NAMALWA (cell line): ENCODE data around the gene NPBWR2.
"Not testable (repeated sequence)": the region's sequence is repeated elsewhere in the genome, so short reads cannot be mapped to it uniquely, and the experiment has no call there.

Experiments used
- DNase-seq: peaks from one replicate; pipeline ENCODE4 v3.0.0-alpha.2; 2015; ENCODE audit warnings: low spot score

The NPBWR2 gene

GRCh38 chr20:64119301-64119680 lies 11.9 kb upstream of the NPBWR2 start:
- DNase-seq = no peak

DNA sequence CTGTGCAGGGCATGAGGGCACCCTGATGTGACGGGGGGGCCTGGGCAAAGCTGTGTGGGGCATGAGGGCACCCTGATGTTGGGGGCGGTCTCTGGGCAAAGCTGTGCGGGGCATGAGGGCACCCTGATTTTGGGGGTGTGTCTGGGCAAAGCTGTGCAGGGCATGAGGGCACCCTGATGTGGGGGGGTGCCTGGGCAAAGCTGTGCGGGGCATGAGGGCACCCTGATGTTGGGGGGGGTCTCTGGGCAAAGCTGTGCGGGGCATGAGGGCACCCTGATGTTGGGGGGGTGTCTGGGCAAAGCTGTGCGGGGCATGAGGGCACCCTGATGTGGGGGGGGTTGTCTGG lies 10.0 kb upstream of the NPBWR2 start:
- DNase-seq = not testable (repeated sequence)

DNA sequence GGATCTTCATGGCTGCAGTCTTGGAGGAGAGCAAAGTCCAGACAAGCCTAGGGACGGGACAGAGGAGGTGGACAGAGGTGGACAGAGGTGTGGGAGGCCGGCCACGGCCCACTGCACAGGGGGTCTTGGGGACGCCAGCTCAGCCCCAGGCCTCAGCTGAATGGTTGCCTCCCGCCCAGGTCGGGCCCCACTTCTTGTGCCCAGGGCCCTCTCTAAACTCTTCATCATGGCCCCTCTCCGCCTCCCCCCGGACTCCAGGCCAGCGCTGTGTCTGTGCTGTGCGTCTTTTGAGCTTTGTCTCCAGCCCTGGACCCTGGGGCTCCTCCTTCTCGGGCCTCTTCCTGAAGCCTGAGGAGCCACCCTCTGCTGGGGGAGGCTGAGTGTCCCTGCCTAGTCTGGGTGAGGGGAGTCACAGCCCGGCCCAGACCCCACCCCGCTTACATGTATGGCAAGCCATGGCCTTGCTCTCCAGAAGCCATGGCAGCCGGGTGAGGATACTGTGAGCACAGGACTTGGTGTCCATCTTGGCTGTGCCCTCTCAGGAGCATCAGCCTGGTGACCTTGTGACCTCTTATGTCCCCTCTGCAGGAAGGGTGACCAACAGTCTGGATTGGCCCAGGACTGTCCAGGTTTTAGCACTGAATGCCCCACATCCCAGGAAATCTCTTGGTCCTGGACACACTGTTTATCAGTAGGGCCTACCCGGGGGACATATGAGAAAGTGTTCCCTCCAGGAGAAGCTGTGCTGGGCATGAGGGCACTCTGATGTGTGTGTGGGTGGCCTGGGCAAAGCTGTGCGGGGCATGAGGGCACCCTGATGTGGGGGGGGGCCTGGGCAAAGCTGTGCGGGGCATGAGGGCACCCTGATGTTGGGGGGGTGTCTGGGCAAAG lies 9.4 kb upstream of the NPBWR2 start:
- DNase-seq = no peak

- DNase-seq = no peak
Observed at GRCh38 chr20:64116016-64116415, 8.7 kb upstream of the NPBWR2 start.

DNA sequence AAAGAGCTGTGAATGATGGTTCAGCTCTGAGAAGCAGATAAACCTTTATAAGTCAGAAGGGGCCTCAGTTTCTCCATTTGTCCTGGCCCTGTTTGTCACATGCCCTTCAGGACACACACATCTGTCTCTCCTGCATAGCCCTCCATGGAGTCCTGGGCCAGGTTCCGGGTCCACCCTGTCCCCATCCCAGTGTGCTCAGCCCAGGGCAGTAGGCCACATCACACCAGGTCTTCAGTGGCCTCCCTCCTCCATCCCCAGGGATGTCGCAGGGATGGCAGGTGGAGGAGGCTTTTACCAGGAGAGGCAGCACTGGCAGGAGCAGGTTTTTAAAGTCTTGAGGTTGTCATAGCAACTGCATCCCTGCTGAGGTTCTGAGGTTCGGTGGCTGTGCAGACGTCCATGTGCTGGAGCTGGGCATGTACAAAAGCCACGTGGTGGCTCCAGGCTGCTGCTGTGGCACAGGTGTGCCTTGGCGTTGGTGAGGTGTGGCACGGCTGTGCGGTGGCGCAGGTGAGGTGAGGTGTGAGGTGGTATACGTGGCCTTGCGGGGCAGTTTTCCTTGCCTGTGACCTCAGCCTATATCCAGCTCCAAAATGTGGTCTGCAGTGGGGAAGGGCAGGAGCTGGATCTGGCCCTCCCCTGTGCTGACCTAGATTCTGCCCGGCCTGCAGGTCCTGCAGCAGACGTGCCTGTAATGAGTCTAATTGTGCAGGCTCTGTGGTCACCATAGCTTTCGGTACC lies 8.0 kb upstream of the NPBWR2 start:
- DNase-seq = no peak

DNA sequence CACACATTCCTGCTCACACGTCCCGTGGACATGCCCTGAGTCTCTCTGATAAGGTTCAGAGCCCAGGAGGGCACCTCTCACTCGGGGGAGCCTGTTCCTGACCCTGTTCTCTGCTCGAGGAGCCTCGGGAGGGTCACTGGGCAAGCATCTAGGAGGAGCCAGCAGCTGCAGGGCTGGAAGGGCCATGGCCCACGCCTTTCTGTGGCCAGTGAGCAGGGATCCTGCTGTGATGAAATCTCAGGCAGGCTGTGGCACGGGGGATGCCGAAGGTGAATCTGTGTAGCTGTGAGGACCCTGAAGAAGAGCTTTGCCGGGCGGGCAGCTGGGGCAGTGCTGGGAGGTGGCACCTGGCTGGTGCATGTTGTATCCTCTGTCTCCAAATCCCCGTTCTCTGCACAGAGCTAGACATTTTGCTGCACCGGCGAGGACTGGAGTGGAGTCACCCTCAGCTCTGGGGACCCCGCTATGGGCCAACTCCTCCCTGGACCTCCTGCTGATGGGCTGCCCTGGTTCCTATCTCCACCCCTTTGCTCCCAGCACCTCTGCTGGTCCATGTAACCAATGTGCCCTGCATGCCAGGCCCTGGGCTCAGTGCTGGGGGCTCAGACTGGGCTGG lies 7.1 kb upstream of the NPBWR2 start:
- no peak for DNase-seq

- no peak for DNase-seq
Observed at GRCh38 chr20:64113796-64114355, 6.5 kb upstream of the NPBWR2 start.

DNA sequence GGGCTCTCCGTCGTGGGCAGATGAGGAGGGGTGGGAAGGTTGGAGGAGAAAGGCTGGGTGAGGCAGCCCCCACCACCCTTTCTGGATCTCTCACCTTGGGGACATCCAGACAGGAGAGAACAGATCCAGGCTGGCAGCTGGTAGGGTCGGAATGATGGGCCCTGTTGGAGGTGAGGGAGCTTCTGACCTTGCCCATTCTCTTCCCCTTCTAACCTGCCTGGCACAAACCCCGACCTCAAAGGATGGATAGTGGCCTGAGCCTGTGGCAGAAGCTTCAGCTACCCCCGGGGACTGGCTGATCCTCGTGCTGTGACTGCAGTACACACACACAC lies 6.0 kb upstream of the NPBWR2 start:
- DNase-seq = no peak

DNA sequence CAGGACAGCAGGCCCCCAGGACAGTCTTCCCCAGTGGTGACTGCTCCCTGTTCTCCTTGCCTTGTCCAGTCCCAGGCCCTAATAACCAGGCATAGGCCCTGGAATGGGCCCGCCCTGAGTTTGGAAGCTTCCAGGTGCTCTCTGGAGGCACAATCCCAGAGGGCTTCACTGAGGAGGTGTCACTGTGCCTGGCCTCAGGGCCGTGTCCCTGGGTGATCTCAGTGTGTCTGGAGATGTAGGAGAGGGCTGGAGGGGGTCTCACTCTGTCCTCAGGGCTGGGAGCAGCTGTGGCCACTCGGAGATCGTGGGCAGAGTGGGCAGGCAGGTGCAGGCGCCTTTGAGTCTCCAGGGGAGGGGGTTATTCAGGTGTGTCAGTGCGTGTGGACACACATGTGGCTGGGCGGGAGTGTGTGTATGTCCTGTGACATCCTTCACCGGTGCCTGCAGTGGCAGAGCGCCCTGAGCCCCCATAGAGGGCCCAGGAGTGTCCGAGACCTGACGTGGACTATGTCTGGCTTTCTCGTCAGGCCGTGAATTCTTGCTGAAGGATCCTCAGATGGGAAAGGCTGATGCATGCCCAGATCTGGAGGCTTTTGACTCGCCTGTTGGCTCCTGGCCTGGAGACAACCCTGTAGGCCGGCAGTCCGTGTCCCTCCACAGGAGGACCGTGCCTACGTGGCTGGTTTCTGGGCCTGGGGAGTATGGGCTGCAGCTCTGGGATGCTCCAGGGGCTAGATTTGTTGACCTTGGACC lies 5.5 kb upstream of the NPBWR2 start:
- no peak for DNase-seq

- no peak for DNase-seq
Observed at GRCh38 chr20:64111841-64112641, 4.7 kb upstream of the NPBWR2 start.

- DNase-seq = no peak
Observed at GRCh38 chr20:64110411-64111068, 3.2 kb upstream of the NPBWR2 start.

DNA sequence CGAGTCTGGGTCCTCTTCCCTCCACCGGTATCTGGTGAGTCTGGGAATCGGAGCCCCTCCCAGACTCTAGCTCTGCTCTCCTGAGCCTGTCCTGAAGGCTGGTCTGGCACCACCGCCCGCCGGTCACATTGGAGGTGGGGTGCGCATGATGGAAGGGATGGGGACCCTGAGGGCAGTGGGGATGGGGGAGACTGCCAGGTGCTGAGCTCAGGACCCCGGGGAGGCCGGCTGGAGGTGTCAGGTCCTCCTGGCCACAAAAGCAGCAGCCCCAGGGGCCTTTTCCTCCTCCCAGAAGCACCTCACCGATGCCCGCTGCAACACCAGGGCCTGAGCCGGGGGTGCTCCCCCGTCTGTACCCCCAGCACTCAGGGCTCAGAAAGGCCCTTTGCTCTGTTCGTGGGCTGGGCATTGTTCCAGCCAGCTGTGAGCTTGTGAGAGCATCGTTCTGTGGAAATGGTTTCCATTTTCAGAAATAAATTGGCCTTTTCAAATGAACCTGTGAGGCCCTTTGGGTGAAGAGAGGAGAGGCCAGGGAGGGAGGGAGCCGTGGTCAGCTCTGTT lies 2.5 kb upstream of the NPBWR2 start:
- no peak for DNase-seq

- DNase-seq = no peak
Observed at GRCh38 chr20:64108731-64109681, 1.6 kb upstream of the NPBWR2 start.

GRCh38 chr20:64107736-64108457 lies 532 bp upstream of the NPBWR2 start:
- DNase-seq = peak; percentile 70

GRCh38 chr20:64106435-64106961 lies 867 bp downstream of the NPBWR2 start:
- no peak for DNase-seq

- DNase-seq = no peak
Observed at GRCh38 chr20:64105846-64106434, 1.4 kb downstream of the NPBWR2 start.

- no peak for DNase-seq
Observed at GRCh38 chr20:64104667-64105451, 2.5 kb downstream of the NPBWR2 start.
